GM12801 (cell line): ENCODE data around the gene GRM1.

Source experiments
- TF ChIP-seq, protein P1 (sequence below): IDR thresholded peaks from one replicate; pipeline ENCODE4 v1.5.1; 2011; ENCODE audit warnings: control low read depth; ENCODE audit not compliant: insufficient read length; ENCODE audit errors: extremely low read depth

The GRM1 gene

GRCh38 chr6:146316175-146316495 is 287.3 kb downstream of the GRM1 start:
- TF ChIP-seq, protein P1, sequence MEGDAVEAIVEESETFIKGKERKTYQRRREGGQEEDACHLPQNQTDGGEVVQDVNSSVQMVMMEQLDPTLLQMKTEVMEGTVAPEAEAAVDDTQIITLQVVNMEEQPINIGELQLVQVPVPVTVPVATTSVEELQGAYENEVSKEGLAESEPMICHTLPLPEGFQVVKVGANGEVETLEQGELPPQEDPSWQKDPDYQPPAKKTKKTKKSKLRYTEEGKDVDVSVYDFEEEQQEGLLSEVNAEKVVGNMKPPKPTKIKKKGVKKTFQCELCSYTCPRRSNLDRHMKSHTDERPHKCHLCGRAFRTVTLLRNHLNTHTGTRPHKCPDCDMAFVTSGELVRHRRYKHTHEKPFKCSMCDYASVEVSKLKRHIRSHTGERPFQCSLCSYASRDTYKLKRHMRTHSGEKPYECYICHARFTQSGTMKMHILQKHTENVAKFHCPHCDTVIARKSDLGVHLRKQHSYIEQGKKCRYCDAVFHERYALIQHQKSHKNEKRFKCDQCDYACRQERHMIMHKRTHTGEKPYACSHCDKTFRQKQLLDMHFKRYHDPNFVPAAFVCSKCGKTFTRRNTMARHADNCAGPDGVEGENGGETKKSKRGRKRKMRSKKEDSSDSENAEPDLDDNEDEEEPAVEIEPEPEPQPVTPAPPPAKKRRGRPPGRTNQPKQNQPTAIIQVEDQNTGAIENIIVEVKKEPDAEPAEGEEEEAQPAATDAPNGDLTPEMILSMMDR, result no peak

GRCh38 chr6:146331013-146331412 is 302.2 kb downstream of the GRM1 start:
- TF ChIP-seq, protein P1, result no peak

DNA sequence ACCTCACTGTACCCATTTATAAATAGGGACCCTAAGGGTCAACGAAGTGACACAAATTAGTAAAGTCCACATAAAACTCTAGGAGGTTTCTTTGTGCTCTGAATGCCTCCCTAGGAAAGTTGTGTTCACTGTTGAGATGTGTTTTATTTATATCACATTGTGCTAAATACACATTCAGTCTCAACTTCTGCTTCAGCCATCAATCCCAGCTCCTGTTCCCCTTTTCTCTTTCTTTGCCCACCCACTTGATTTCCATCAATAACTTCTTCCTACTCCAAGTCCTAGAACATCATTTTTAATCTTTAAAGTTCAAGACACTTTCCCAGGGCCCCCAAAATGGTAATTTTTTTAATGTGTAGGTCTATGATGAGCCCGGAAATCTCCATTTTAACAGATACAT is 306.5 kb downstream of the GRM1 start:
- TF ChIP-seq, protein P1, result no peak

DNA sequence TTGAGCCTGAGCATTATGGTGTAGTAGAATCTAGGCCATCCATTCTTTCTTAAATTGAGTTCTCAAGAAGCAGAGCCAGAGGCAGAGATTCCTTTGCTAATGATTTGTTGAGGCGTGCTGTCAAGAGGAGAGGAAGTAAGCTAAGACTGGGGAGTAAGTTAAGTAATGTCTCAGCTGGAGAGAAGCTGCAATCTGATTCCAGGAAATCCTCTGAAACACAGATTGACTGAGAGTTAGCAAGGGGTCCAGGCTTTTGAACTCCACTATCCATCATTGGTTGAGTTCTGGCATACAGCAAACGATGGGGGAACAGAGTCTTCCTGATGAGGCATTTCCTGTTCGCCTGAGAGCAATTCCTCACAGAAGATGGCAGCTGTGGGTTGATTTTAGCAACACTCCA is 307.3 kb downstream of the GRM1 start:
- TF ChIP-seq, protein P1, result no peak

DNA sequence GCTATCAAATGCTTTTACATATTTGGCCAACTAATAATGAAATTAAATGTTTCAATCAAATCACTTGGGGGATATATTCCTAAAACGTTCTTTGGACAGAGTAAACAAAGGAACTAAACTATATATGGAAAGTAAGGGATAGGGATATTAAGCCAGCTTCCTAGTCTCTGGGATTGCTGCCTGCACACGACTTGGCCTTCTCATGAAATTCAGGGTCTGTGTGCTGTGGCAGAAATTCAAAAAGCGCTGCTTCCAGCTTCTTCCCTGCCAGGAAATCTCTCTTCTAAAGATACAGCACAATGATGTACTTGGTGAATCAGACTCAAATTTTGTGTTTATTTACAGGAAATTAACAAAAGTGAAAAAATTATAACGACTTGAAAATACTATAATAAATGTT is 308.5 kb downstream of the GRM1 start:
- TF ChIP-seq, protein P1, result no peak

GRCh38 chr6:146339716-146340115 is 310.9 kb downstream of the GRM1 start:
- TF ChIP-seq, protein P1, result no peak

DNA sequence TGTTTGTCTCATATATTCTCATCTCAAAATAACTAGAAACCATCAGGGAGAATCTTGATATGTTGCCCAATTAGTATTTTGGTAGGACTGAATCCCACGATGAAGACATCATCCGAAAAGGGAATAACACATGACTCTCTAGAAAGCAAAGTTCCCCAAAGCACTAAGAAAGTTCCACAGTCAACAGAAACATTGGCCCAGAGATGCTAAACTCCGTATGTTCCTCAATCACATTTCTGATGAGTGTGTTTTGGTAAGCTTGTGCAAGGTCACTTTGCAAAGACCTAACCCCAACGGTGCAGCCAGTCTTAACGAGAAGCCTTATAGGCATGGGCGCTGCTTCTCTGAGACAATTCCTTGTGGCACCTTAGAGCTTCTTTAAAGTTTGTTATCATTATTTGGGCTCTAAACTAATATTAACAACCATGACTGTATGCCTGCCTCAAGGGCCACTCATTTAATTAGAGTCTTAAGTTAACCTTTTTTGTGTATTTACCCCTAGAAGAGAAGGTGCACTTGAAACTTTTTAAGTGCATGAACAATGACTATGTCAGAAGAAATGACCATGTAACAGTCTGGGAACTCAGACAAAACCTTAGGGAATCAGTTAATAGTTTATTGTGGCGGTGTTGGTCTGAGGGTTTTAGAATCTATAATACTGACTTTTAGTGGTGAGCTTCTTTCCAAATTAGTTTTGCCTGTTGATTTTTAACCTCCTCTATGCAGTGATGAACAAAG is 312.8 kb downstream of the GRM1 start:
- TF ChIP-seq, protein P1, result no peak
